ENCODE results near the gene STARD13.

Gene STARD13

DNA sequence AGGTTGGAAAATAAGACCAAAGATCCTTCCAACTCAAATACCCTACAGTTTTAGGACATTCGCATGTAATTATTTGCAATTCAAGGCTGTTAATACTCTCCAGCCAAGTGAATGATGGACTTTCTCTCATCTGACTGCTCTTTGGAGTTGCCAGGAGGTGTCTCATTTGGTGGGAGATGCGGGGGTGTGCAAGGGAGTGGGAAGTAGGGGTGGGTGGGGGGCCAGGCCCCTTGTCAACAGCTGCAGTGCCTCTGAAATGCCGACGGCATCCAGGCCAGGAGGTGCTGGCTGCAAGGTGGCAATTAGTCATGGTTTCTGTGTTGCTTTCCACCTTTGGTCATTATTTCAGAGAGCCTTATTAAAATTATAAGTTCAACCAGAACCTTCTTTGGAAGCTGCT is 147.8 kb downstream of the STARD13 start:
- DNase-seq = no peak

DNA sequence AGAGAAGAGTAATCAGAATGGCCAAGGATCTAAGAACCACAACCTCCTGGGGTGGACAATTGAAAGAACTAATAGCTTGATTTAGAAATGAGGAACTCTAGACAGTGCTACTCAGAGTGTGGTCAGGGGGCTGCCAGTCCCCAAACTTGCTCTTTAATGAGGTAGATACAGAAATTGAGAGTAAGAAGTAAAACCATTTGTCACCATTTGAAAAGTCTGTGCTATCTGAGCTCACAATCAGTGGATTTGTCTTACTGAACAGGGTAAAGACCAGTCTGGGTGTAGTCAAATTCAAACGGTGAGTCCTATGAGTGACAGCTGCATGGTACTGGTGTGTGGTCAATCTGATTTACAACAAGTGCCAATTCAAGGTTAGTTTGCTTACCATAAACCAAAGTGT is 150.5 kb downstream of the STARD13 start:
- no peak for DNase-seq

DNA sequence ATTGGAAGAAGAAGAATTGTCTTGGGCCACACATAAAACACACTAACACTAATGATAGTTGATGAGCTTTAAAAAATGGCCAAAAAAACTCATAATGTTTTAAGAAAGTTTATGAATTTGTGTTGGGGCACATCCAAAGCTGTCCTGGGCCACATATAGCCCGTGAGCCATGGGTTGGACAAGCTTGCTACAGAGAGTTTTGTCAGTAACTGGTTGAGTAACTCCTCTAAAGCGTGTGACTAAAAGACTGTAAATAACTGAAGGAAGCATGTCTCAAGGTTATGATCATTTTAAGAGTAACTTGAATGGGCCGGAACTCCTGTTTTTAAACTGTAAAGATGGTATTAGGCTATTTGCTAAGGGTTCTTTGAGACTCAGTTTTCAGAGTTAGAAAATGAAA is 151.3 kb downstream of the STARD13 start:
- DNase-seq = no peak

DNA sequence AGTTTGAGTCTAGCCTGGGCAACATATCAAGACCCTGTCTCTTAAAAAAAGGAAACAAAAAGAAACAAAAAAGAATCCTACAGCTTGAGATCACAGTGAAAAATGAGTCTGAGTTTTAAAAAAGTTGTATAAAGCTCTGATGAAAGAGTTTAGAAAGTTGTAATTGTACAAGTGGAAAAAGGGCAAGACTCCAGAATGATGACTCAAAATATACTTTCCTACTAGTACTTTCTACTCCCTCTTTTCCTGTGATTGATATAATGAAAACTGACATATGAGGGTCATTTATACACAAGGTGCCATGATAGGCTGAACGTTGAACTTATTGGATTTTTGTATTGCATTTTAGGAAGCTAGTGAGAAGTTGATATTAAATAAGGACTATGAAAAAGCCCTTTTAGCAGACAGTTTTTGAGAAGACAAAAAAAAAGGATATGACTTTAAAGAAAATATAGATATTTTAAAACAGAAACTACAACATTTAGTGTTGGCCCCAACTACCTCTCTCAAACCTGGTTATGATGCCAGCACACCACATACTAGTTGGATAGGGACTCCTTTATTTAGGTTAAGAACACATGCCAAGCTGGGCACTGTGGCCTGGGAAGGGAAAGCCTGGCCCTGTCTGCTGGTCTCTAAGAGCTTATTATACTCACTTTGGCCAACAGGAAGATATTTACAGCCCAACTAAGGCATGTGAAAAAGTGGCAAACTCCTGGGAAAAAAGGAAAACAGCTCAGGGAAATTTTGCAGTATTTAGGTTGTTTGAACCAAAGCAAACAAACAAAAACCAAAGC is 152.7 kb downstream of the STARD13 start:
- no peak for DNase-seq

DNA sequence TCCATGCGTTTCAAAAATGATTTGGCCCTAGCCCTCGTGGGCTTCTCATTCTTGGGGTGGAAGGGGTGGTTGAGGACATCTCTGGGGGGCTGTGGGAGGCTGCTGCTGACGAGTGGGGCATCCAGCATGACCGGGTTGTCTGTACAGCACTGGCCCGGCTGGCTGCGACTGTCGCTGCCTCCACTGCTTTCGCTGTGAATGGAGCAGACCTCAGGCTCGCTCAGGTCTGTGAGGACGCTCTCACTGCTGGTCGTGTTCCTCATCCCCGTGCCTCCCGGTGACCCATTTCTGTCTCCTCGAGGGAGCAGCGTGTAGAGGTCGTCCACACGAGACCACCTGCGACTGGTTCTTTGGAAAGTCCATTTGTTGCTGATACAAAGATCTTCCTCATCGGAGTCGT is 155.7 kb downstream of the STARD13 start:
- DNase-seq = no peak

DNA sequence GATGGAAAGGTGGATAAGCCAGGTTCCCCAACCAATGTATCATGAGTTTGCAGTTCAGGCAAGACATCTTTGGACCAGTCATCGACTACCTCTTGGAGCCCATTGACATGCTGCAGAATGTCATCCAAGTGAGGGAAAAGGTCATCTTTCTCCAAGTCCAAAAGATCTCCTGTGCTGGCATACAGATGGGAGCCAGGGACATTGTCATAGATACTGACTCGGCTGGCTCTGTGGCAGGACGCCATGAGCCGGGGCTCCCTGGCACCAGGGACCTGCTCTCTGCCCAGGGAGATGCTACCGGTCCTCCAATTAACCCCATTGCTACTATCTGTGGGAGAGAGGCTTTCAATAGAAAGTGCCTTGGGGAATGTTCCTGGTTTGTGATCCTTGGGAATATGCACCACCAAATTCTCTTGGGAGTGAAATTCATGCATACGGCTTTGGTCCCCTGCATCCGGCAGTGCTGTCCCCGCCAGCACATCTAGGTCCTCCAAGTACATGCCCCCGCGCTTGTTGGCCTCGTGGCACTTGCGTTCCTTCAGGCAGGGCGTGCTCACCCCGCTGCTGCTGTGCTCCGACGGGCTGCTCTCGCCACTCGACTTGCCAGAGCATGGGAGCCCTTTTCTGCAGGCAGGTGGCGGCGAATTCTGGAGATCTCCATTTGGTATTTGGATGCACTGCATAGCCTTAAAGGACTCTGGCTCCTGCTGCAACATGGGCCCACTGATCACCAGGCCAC is 156.3 kb downstream of the STARD13 start:
- DNase-seq = no peak

DNA sequence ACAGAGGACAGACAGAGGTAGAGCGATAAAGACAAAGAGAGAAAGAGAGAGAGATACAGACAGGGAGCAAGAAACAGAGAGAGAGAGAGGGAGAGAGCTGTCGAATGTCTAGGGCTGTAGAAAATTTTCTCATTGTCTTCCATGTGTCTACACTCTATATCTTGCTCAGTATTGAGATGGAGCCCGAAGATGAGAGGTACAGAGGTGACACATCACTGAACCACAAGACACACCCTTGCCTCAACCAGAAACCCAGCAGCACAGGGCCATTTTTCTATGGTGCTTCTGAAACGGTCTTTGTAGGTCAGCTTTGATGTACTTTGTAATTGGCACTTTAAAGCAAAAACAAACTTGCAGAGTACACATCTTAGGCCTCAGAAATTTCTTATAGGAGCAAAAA is 157.4 kb downstream of the STARD13 start:
- DNase-seq = no peak

DNA sequence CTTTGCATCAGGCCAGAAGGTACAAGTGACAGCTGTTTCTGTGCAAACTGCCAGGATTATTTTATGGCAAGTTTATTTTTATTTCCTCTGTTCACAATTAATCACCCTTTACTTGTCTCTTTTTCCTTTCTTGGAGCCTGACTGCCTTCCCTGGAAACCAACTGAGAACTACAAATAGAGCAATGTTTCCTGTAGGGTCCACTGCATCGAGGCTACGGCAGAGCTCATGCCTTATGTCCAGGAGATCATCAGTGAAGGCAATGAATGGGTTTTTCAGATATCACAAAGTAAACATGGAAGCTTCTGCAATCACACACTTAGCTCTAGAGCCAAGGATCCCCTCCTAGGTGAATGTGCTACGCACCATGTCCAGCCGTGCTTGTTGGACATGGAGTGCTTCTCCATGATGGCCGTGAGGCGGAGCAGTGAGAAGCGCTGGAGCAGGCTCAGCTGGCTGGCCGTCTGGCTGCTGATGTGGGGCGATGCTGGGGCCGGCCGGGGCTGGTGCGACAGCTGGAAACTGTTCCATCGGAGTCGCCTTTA is 158.5 kb downstream of the STARD13 start:
- DNase-seq = no peak

DNA sequence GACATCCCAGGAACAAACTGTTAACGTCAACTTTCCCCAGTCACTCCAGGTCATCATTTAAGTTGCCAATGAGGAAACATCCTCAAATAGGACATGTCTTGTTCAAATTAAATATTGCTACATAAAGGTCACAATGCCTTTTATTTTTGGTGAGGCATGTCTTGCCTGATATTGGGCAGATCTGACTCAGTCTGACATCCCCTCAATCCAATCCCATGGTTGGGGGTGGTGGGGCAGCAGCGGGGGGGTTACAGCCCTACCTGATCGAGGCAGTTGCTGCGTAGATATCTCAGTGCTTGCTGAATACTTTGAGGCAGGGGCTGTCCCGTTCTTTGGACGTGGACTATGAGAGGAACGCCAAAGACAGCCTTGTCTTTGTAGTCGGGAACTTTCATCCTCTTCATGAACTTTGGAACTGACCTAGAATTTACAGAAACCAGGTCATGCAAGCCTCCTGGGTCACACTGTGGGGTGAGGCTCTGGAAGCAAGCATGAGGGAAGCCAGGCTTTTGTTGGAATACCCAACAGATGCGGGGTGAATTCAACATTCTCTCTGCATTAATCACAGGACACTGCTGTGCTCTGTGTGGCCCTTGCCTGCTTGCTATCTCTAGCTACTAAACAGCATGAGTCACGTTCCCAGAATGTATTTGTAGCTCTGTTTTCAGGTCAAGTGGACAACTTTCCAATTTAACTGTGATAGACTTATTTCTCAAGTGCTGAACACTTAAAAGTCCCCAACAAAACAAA is 159.6 kb downstream of the STARD13 start:
- peak; percentile 81 for DNase-seq

DNA sequence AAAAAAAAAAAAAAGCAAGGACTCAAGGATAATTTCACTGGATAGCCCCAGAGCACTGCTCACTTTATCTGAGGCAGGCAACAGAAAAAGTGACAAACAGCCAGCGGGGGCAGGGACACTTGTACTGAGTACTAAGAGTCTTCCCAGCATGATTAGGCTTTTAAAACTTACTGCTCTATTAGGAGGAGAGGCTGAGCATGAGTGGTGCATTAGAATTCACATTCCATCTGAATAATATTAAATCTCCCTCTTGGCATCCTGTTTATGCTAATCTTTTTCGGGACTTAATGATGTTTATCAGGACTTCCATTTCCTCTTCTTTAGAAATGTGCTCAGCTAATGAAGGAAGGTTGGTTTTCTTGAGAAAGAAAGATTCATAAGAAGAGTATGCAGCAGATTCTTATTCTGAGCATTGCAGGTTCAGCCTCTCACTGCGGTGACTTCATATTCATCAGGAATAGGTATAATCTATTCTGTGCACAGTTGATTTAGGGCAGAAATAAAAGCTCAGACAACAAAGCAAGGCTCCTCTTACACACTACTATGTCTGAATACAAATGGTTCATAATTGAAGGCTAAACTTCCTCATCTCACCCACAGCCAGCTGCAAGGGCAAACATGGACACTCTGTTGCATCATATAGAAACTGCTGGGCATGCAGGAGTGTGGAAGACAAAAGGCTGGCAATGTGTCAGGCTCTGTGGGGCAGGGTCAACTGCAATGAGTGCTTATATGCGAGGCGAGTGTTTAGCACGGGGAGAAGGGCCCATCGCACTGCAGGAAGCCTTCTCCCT is 162.3 kb downstream of the STARD13 start:
- DNase-seq = no peak

DNA sequence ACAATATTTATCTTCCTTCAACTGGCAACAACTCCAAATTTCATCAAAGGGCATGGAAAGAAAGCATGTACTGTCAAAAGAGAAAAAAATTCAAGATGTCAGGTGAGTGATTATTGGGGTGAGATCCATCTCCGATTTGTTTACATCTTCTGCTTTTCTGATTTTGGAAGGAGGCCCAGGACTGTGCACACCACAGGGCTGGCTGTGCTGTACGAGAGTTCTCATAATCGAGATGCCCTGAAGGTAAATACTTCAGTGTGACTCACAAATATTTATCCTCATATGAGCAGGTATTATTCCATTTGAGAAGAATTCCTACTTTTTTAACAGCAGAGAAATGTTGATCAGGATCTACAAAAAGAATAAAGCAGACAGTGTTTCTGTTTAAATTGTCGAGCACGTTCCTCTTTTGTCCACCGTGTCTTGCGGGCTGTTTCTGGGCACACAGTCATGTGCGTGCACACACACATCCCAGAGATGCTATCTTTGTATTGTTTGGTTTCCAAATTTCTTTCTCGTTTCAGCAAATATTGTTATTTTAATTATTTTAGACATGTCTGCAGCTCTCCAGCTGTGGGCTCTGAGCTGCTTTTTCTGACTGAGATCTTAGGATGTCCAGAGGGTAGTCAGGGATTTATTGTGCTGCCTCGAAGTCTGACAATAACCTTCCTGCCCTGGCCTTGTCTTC is 165.6 kb downstream of the STARD13 start:
- DNase-seq = no peak

DNA sequence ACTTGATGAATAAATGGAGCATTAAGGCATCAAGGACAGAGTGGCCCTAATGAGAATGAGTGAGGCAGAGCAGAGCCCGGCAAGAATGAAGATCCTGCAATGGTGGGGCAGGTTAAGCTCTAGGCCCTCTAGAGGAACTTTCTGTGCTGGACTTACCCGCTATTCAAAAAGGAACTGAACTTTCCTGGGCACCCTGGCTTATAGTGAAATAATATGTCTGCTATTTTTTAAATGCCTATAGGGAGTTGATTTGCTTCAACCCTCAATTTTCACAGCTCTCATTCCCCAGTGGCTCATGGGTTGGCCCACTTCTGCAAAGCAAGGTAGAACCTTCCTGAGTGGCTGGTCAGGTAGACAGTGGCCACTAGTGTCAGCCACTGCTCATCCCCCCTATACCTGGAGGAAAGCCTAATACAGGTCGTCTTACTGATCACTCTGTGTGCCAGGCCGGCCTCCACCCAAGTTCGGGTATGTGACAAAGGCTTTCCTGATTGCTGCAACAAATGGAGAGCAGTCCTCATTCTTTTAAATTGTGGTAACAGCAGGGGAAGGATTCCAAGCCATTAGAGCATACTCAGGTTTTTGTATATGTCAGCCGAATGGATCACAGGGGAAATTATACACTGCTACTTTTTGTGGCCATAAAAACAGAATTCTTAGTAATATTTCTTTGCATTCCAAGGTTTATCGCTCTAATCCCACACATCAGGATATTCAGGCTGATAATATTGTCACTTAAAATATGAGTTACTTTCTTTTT is 166.4 kb downstream of the STARD13 start:
- DNase-seq = no peak

DNA sequence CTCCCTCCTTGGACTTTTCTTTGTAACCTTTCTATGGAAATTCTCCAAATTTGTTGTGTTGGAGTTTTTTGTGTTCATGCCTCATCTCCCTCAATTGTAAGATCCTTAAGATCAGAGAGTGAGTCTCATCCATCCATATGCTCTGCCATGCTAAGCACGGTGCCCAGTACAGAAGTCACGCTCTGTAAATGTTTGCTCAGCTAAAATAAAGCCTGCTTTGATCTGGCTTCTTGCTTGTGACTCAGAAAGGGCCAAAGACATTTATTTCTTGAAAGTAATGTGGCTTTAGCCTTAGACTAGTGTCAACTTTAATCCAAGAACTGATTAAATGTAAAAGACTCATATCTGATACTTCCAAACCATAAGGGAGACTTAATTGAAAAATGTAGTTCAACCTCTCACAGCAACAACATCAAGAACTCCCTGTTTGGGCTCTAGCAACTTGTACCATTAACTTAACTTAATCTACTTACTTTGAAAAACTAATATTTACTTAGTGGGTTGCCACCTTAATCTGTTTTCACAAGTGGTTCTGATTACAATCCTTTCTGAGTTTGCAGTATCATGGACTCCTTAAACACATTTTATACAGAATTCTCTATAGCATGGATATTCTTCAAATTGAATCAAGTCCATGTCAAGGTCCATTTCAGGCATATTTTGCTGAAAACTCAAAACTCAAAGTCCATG is 169.1 kb downstream of the STARD13 start:
- DNase-seq = no peak

DNA sequence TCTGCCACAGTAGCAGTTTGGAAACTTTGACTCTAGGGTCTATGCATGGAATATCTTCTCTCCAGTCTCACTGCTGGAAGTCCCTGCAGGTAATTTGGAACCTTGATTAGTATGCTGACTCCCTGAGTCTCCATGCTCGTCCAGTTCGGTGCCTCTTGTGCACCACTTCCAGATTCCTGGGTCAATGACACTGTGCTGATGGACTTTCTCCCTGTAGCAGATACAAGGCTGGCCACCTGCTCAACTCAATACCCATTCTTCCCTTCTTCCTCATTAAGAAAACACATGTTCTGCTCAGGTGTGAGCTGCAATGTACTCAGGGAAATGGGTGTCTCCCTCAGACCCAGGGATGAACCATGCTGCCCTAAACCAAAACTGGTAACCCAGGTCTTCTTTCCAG is 170.3 kb downstream of the STARD13 start:
- DNase-seq = no peak

DNA sequence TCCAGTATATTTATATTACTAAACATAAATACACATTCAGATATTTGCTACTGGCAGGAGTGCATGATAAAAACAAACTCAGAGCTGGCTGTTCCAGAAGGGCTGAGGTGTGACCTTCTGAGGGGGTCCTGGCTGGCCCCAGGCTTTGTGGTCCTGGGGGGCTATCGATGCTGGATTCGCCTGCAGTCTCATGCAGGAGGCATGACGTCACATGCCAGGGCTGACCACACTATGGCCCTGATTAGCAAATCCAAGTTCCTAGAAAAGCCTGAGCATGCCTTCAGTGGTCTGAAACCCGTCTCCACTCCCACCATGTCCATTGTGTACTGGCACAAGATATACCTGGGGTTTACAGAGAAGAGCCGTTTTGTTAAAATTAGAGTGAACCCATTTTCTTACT is 171.4 kb downstream of the STARD13 start:
- DNase-seq = no peak

DNA sequence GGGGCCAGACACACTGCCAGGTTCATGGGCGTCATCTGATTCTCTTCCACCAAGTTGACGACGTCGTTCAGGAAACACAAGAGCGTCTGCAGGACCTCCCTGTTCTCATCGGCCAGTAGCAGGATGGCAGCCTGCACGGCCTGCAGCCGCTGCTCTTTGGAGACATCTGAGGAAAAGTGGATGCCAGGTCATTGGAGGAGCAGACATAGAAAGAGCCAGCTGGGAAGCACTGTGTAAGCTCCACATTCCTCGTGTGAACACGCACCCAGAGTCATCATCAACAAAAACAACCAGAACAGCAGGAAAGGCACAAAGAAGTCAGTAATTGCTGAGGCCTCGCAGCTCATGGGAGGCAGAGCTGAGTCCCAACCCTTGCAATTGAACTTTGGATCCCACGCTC is 172.8 kb downstream of the STARD13 start:
- no peak for DNase-seq

DNA sequence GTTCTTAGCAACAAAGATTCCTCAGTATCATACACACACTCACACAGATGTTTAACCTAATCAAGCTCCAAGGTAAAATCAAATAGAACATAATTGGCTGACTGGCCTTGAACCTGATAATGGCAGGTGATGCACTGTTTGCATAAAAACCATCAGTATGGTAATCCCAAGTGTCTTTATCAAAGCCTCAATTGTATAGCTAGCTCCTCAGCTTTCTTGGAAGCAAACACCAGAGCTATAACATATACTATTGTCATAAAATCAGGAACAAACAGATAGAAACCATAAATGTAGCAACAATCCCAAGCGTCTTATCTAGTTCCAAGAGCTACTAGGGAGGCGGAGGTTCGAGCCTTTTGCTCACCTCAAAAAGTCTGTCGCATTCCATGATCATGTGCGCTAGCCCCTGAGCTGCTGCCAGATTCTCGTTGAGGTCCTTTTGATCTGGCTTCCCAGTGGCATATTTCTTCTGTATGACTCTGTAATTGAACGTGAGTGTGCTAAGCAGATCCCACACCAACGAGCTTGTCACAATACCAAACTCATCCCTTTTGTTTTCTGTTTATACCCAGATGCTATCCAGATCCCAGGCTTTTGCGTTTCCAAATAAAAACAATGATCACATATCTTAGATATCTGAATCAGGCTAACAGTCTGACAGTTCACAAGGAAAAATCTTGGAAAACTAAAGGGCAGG is 174.0 kb downstream of the STARD13 start:
- no peak for DNase-seq

DNA sequence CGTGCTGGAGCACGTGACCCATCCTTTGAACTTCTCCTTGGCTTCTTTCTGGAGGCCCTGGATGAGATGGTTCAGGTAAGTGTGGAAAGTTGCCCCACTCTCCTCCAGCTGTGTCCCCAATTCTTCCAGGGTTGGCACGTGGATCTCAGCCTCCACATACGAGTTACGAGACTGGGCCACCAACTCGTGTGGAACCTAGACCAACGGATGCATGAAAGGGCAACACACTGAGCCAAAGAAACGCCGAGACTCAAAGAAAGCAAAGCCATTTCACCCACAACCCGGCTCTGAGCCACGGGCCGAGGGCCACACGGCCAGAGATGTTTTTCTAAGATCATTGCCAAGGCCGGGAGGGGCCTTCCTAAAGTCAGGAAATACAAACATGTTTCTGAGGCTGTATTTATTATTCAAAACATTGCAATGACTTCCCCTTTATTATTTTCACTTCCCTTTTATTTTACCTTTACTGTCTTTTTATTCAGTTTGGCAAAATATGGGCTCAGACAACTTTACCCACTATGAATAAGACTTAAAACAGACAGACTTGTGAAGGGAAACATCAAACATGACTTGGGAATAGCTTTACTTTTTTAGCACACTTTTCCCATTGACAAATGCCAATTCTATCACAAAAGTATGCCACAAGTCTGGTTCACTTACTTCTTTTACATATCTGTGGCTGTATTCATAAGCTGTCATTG is 174.7 kb downstream of the STARD13 start:
- DNase-seq = no peak

DNA sequence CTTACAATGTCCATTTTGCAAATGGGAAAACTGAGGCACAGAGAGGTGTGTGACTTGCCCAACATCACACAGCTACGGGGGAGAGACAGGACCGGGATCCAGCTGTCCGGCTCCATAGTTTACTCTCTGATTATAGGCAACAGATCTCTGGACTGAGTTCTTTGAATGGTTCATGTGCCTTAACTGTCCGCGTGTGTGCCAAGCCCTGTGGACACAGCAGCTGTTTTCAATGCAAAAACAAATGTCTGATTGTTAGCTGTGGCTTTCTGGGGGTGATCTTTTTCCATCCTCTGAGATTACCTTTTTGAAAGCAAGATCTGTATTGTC is 175.2 kb downstream of the STARD13 start:
- no peak for DNase-seq

DNA sequence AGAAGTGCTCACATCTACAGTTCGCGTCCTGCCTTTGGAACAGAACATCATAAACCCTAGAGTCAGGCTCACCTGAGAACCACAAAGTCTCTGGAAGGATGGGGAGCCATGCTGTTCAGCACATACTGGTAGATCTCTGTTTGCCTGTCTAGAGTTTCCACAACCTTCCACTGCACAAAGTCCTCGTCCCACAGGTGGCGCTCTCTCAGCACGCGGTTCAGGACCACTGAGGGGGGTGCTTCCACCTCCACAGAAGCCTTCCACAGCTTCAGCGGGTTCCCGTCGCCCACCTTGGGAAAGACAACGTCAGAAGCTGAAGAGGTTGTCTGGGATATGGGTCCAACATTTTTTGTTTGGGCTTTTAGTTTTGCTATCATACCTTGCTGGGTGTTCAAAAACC is 175.8 kb downstream of the STARD13 start:
- DNase-seq = no peak

Data from amniotic stem cell (primary cell).